K562 (cell line): ENCODE data around the gene DIAPH1. TPM values are rescaled to one million over a fixed set of nuclear protein-coding genes. Genes with fewer than 3 reads are reported as not detected.

Source experiments
- BMI1 ChIP-seq: fragments of 150-350 bp; IDR thresholded peaks from 2 replicates; pipeline ENCODE4 v1.6.1; 2014; ENCODE audit warnings: low read length
- HNRNPK ChIP-seq: fragments of 200-400 bp; formaldehyde crosslinking; IDR thresholded peaks from one replicate; pipeline ENCODE4 v1.6.1; 2018; ENCODE audit warnings: mild to moderate bottlenecking, low read depth, low read length; ENCODE audit not compliant: poor library complexity, severe bottlenecking
- MTF1 ChIP-seq: fragments of 250-450 bp; sonication (Bioruptor Pico); IDR thresholded peaks from 2 replicates; pipeline ENCODE4 v1.9.0; 2021; ENCODE audit warnings: moderate library complexity, mild to moderate bottlenecking, inconsistent platforms, borderline replicate concordance
- NFE2 ChIP-seq: IDR thresholded peaks from 2 replicates; pipeline ENCODE4 v1.6.1; 2014; ENCODE audit warnings: antibody characterized with exemption, low read depth
- NFIX ChIP-seq: fragments of 250-450 bp; sonication (Bioruptor Pico); IDR thresholded peaks from 2 replicates; pipeline ENCODE4 v1.4.0; 2020; ENCODE audit warnings: low read depth, mild to moderate bottlenecking, moderate library complexity
- NFRKB ChIP-seq: fragments of 450-650 bp; IDR thresholded peaks from 2 replicates; pipeline ENCODE4 v1.6.1; 2016; ENCODE audit warnings: low read depth
- NRF1 ChIP-seq, 2 experiments: fragments of 450-650 bp; IDR thresholded peaks in 1 of 2; conservative IDR thresholded peaks in 1 of 2; 2 replicates each; pipeline ENCODE4 v1.6.1; 2014; ENCODE audit warnings: mild to moderate bottlenecking in 2 of 2
- POU5F1 ChIP-seq: fragments of 150-350 bp; IDR thresholded peaks from 2 replicates; pipeline ENCODE4 v1.6.1; 2014; ENCODE audit warnings: borderline replicate concordance, low read length, low read depth, mild to moderate bottlenecking; ENCODE audit not compliant: partially characterized antibody
- RAD21 ChIP-seq, 2 experiments: fragments of 250-450 bp in 1 of 2; fragments of 450-650 bp in 1 of 2; sonication (Bioruptor Pico) in 1 of 2; formaldehyde crosslinking in 1 of 2; IDR thresholded peaks in 1 of 2; conservative IDR thresholded peaks in 1 of 2; 2 replicates each; pipeline versions ENCODE4 v1.4.0 to v1.8.0; 2020 to 2022; ENCODE audit warnings: mild to moderate bottlenecking in 2 of 2, moderate library complexity in 1 of 2
- RUNX1 ChIP-seq: sonication (generic); IDR thresholded peaks from 2 replicates; pipeline ENCODE4 v1.6.1; 2016; ENCODE audit warnings: antibody characterized with exemption, low read depth
- SIN3B ChIP-seq: fragments of 450-650 bp; IDR thresholded peaks from 2 replicates; pipeline ENCODE4 v1.6.1; 2017; ENCODE audit warnings: low read depth, mild to moderate bottlenecking, moderate library complexity
- SNRNP70 ChIP-seq: fragments of 200-400 bp; formaldehyde crosslinking; optimal IDR thresholded peaks from 2 replicates; pipeline ENCODE3; 2017; ENCODE audit warnings: low read depth, low read length
- TAF7 ChIP-seq: fragments of 450-650 bp; IDR thresholded peaks from 2 replicates; pipeline ENCODE4 v1.6.1; 2016; ENCODE audit warnings: missing genetic modification characterization, missing compliant biosample characterization
- TEAD4 ChIP-seq, 2 experiments: sonication (generic) in 1 of 2; formaldehyde crosslinking in 1 of 2; IDR thresholded peaks; 2 replicates each; pipeline versions ENCODE4 v1.6.1 to v1.8.0; 2012 to 2022; ENCODE audit warnings: borderline replicate concordance in 1 of 2, inconsistent platforms in 1 of 2, low read length in 1 of 2, mild to moderate bottlenecking in 1 of 2, missing genetic modification reagents in 1 of 2
- TRIM28 ChIP-seq: fragments of 450-650 bp; IDR thresholded peaks from 2 replicates; pipeline ENCODE4 v1.6.1; 2017
- ZBTB7A ChIP-seq: IDR thresholded peaks from 2 replicates; pipeline ENCODE4 v1.6.1; 2011; ENCODE audit warnings: low read depth, mild to moderate bottlenecking, low read length, moderate library complexity, borderline replicate concordance; ENCODE audit not compliant: control insufficient read depth
- polyA plus RNA-seq, 8 experiments: library from polyadenylated mRNA; depleted of rRNA in 4 of 8; stranded (reverse) in 5 of 8; unstranded in 3 of 8; fragments of >200 nt; fragmentation: Nextera tagmentation in 2 of 8; fragmentation: Illumina TruSeq in 1 of 8; extraction: Ambion mirVana in 2 of 8; extraction: Trizol in 1 of 8; gene quantifications; 2 replicates each; pipeline versions ENCODE4 v1.2.1 to v1.2.3, GENCODE V29; 2011 to 2014; ENCODE audit warnings: inconsistent platforms in 1 of 8, missing spikeins in 1 of 8
- total RNA-seq, 7 experiments: library from RNA; depleted of rRNA in 6 of 7; stranded (reverse); fragments of >200 nt in 6 of 7; fragmentation: Illumina TruSeq in 2 of 7; extraction: Trizol in 2 of 7; gene quantifications; 2 replicates each; pipeline versions ENCODE4 v1.2.1 to v1.2.3, GENCODE V29; 2011 to 2021; ENCODE audit warnings: low replicate concordance in 1 of 7
- TF ChIP-seq, protein P1 (sequence below): sonication (generic); formaldehyde crosslinking; IDR thresholded peaks from 2 replicates; pipeline ENCODE4 v1.8.0; 2022; ENCODE audit warnings: mild to moderate bottlenecking, low read depth, missing genetic modification reagents
- TF ChIP-seq, protein P2 (sequence below), 2 experiments: fragments of 200-800 bp in 1 of 2; sonication (Bioruptor generic) in 1 of 2; sonication (generic) in 1 of 2; formaldehyde crosslinking in 1 of 2; IDR thresholded peaks in 1 of 2; conservative IDR thresholded peaks in 1 of 2; 2 replicates each; pipeline versions ENCODE4 v1.5.0 to v1.6.1; 2016 to 2020; ENCODE audit warnings: missing compliant biosample characterization in 1 of 2, missing genetic modification characterization in 1 of 2, missing genetic modification reagents in 1 of 2
- TF ChIP-seq, protein P3 (sequence below): fragments of 250-450 bp; sonication (Bioruptor Pico); IDR thresholded peaks from 2 replicates; pipeline ENCODE4 v1.8.0; 2022; ENCODE audit warnings: inconsistent platforms, mild to moderate bottlenecking, moderate library complexity, borderline replicate concordance
- TF ChIP-seq, protein P4 (sequence below): fragments of 250-450 bp; sonication (Bioruptor Pico); IDR thresholded peaks from 2 replicates; pipeline ENCODE4 v1.4.0; 2020; ENCODE audit warnings: borderline replicate concordance

DIAPH1 gene
- total and polyA plus RNA-seq, 9 of the 15 experiments (the other 6 are each of a cell fraction or from before 2014, with no cell fraction given), result 60.8 to 328 (median 97.8) TPM

DNA sequence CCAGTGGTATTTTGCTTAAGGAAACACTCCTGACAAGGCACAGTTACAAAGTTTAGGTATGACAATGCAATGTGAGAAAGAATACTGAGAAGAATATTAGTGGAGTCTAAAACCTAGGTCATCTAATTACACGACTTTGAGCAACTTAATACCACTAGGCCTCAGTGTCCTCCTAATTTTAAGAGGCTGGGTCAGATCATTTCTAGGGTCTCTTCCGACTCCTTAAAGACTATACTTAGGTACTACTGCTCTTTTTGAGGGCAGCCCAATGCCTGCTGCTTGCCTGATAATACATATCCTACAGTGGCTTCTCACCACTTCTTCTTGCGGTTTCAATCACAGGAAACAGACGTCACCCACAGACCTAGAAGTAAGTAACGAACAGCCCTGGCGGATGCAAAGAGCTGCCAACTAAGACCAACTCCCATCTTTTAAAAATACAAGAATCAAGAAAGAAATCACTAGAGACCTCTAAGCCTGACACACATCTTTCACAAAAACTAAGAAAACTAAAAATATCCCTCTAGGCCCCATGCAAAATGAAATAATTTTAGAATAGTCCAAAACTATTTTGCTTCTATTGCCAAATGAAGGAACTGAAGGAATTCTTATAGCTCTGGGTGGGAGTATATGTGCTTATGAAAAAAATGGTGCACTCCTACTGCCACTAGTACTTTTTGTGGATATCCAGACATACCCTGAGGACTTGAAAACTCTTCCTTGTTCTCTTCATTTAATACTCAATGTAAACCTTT, 13.1 kb downstream of the DIAPH1 start (continued):
- TF ChIP-seq, protein P1, sequence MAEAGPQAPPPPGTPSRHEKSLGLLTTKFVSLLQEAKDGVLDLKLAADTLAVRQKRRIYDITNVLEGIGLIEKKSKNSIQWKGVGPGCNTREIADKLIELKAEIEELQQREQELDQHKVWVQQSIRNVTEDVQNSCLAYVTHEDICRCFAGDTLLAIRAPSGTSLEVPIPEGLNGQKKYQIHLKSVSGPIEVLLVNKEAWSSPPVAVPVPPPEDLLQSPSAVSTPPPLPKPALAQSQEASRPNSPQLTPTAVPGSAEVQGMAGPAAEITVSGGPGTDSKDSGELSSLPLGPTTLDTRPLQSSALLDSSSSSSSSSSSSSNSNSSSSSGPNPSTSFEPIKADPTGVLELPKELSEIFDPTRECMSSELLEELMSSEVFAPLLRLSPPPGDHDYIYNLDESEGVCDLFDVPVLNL (CRISPR knock-in tag), result no peak
- TF ChIP-seq POU5F1 (no peak), TAF7 (tag) (no peak), BMI1 (no peak), TEAD4 (IDR thresholded peaks at IDR 0.05; ENCODE audit: low read length) (peak; percentile 96), TEAD4 (CRISPR knock-in tag; IDR thresholded peaks at IDR 0.05; ENCODE audit: borderline replicate concordance) (no peak), TRIM28 (peak; percentile 99), SNRNP70 (no peak), SIN3B (no peak), NFE2 (0 out of 2 replicates have a peak, but pooled peaks have one; percentile 22), RUNX1 (peak; percentile 94; the same call in 1 of the 2 replicates), HNRNPK (no peak), NRF1 (conservative IDR thresholded peaks at IDR 0.05 in 1 of 2, IDR thresholded peaks at IDR 0.05 in 1 of 2) (0 out of 4 replicates have a peak, but pooled peaks of 1 of the 2 experiments have one; percentile 19), NFRKB (no peak), NFIX (CRISPR knock-in tag) (no peak), RAD21 (CRISPR knock-in tag; conservative IDR thresholded peaks at IDR 0.05 in 1 of 2, IDR thresholded peaks at IDR 0.05 in 1 of 2) (peak in 1 of 2 experiments; percentile 18; a peak in 1 of 4 replicates), MTF1 (CRISPR knock-in tag) (no peak), ZBTB7A (no peak)
- TF ChIP-seq, protein P2, sequence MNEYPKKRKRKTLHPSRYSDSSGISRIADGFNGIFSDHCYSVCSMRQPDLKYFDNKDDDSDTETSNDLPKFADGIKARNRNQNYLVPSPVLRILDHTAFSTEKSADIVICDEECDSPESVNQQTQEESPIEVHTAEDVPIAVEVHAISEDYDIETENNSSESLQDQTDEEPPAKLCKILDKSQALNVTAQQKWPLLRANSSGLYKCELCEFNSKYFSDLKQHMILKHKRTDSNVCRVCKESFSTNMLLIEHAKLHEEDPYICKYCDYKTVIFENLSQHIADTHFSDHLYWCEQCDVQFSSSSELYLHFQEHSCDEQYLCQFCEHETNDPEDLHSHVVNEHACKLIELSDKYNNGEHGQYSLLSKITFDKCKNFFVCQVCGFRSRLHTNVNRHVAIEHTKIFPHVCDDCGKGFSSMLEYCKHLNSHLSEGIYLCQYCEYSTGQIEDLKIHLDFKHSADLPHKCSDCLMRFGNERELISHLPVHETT (CRISPR knock-in tag; conservative IDR thresholded peaks at IDR 0.05 in 1 of 2, IDR thresholded peaks at IDR 0.05 in 1 of 2), result no peak; a peak in 1 of 4 replicates
- TF ChIP-seq, protein P3, sequence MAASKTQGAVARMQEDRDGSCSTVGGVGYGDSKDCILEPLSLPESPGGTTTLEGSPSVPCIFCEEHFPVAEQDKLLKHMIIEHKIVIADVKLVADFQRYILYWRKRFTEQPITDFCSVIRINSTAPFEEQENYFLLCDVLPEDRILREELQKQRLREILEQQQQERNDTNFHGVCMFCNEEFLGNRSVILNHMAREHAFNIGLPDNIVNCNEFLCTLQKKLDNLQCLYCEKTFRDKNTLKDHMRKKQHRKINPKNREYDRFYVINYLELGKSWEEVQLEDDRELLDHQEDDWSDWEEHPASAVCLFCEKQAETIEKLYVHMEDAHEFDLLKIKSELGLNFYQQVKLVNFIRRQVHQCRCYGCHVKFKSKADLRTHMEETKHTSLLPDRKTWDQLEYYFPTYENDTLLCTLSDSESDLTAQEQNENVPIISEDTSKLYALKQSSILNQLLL (CRISPR knock-in tag), result no peak
- TF ChIP-seq, protein P4, sequence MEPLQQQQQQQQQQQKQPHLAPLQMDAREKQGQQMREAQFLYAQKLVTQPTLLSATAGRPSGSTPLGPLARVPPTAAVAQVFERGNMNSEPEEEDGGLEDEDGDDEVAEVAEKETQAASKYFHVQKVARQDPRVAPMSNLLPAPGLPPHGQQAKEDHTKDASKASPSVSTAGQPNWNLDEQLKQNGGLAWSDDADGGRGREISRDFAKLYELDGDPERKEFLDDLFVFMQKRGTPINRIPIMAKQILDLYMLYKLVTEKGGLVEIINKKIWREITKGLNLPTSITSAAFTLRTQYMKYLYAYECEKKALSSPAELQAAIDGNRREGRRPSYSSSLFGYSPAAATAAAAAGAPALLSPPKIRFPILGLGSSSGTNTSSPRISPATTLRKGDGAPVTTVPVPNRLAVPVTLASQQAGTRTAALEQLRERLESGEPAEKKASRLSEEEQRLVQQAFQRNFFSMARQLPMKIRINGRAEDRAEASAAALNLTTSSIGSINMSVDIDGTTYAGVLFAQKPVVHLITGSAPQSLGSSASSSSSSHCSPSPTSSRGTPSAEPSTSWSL, result no peak
